HepG2 (cell line): ENCODE data around the gene ISOC2. TPM values are rescaled to one million over a fixed set of nuclear protein-coding genes. Genes with fewer than 3 reads are reported as not detected.

Source experiments
- CAMTA2 ChIP-seq: sonication (generic); formaldehyde crosslinking; IDR thresholded peaks from 2 replicates; pipeline ENCODE4 v1.4.0; 2020; ENCODE audit warnings: mild to moderate bottlenecking, missing genetic modification reagents, borderline replicate concordance
- JARID2 ChIP-seq: sonication (generic); formaldehyde crosslinking; IDR thresholded peaks from 2 replicates; pipeline ENCODE4 v1.8.1; 2023; ENCODE audit warnings: missing genetic modification reagents, inconsistent platforms; ENCODE audit not compliant: insufficient replicate concordance
- MIXL1 ChIP-seq: IDR thresholded peaks from 2 replicates; pipeline ENCODE4 v1.6.1; 2016
- NKX3-1 ChIP-seq: sonication (generic); formaldehyde crosslinking; IDR thresholded peaks from 2 replicates; pipeline ENCODE4 v1.5.0; 2020; ENCODE audit warnings: missing genetic modification reagents
- NR2F2 ChIP-seq: IDR thresholded peaks from 2 replicates; pipeline ENCODE4 v1.6.1; 2012; ENCODE audit warnings: low read depth, inconsistent platforms, borderline replicate concordance
- REPIN1 ChIP-seq: sonication (generic); formaldehyde crosslinking; IDR thresholded peaks from 2 replicates; pipeline ENCODE4 v1.8.0; 2022; ENCODE audit warnings: missing genetic modification reagents, low read depth, mild to moderate bottlenecking, borderline replicate concordance
- REXO4 ChIP-seq: sonication (generic); formaldehyde crosslinking; IDR thresholded peaks from 2 replicates; pipeline ENCODE4 v1.8.0; 2022; ENCODE audit warnings: missing genetic modification reagents, mild to moderate bottlenecking, borderline replicate concordance
- STAG1 ChIP-seq: sonication (generic); formaldehyde crosslinking; IDR thresholded peaks from 2 replicates; pipeline ENCODE4 v1.4.0; 2020; ENCODE audit warnings: missing genetic modification reagents
- TBP ChIP-seq: sonication (generic); formaldehyde crosslinking; IDR thresholded peaks from 2 replicates; pipeline ENCODE4 v1.5.0; 2020; ENCODE audit warnings: missing genetic modification reagents
- THYN1 ChIP-seq: sonication (generic); formaldehyde crosslinking; IDR thresholded peaks from 2 replicates; pipeline ENCODE4 v1.8.1; 2023; ENCODE audit warnings: low read depth, mild to moderate bottlenecking, moderate library complexity, missing genetic modification reagents, borderline replicate concordance
- ZBTB20 ChIP-seq: sonication (generic); formaldehyde crosslinking; IDR thresholded peaks from 2 replicates; pipeline ENCODE4 v1.8.1; 2023; ENCODE audit warnings: missing genetic modification reagents, low read depth, mild to moderate bottlenecking, borderline replicate concordance
- ZBTB38 ChIP-seq: sonication (generic); formaldehyde crosslinking; IDR thresholded peaks from 2 replicates; pipeline ENCODE4 v1.5.1; 2020; ENCODE audit warnings: mild to moderate bottlenecking, missing genetic modification reagents
- ZHX2 ChIP-seq, 2 experiments: sonication (generic) in 1 of 2; formaldehyde crosslinking in 1 of 2; IDR thresholded peaks; 2 replicates each; pipeline versions ENCODE4 v1.6.1 to v1.9.0; 2014 to 2022; ENCODE audit warnings: antibody characterized with exemption in 1 of 2, borderline replicate concordance in 1 of 2, inconsistent platforms in 1 of 2, low read depth in 1 of 2, missing genetic modification reagents in 1 of 2
- ZIK1 ChIP-seq: sonication (generic); formaldehyde crosslinking; IDR thresholded peaks from 2 replicates; pipeline ENCODE4 v1.5.0; 2020; ENCODE audit warnings: mild to moderate bottlenecking, low read depth, missing genetic modification reagents, borderline replicate concordance
- ZNF335 ChIP-seq: sonication (generic); formaldehyde crosslinking; IDR thresholded peaks from 2 replicates; pipeline ENCODE4 v1.4.0; 2020; ENCODE audit warnings: missing genetic modification reagents
- ZNF530 ChIP-seq: sonication (generic); formaldehyde crosslinking; IDR thresholded peaks from 2 replicates; pipeline ENCODE4 v1.5.0; 2020; ENCODE audit warnings: low read depth, mild to moderate bottlenecking, missing genetic modification reagents
- ZNF724P ChIP-seq: sonication (generic); formaldehyde crosslinking; IDR thresholded peaks from 2 replicates; pipeline ENCODE4 v1.8.0; 2022; ENCODE audit warnings: missing genetic modification reagents, borderline replicate concordance
- ZNF777 ChIP-seq: sonication (generic); formaldehyde crosslinking; IDR thresholded peaks from 2 replicates; pipeline ENCODE4 v1.4.0; 2020; ENCODE audit warnings: missing genetic modification reagents
- polyA plus RNA-seq, 8 experiments: library from polyadenylated mRNA; depleted of rRNA in 3 of 8; stranded (reverse) in 7 of 8; unstranded in 1 of 8; fragments of >200 nt; fragmentation: Illumina TruSeq in 4 of 8; extraction: Trizol in 4 of 8; gene quantifications; 2 replicates each; pipeline versions ENCODE4 v1.2.1 to v1.2.3, GENCODE V29; 2011 to 2016; ENCODE audit warnings: low read depth in 4 of 8, missing spikeins in 1 of 8, mixed read lengths in 1 of 8; ENCODE audit not compliant: insufficient read depth in 1 of 8
- total RNA-seq, 5 experiments: library from RNA; depleted of rRNA; stranded (reverse); fragments of >200 nt; fragmentation: Illumina TruSeq; extraction: Trizol; gene quantifications; 2 replicates each; pipeline ENCODE4 v1.2.3, GENCODE V29; 2016; ENCODE audit warnings: low read depth in 1 of 5
- TF ChIP-seq, protein P1 (sequence below): fragments of 450-650 bp; IDR thresholded peaks from 2 replicates; pipeline ENCODE4 v1.6.1; 2017; ENCODE audit warnings: mild to moderate bottlenecking

The ISOC2 gene
- total and polyA plus RNA-seq, 2 of the 13 experiments (the other 11 are each of a cell fraction or from before 2014, with no cell fraction given), result 76.8 to 105 TPM

- TF ChIP-seq, protein P1, sequence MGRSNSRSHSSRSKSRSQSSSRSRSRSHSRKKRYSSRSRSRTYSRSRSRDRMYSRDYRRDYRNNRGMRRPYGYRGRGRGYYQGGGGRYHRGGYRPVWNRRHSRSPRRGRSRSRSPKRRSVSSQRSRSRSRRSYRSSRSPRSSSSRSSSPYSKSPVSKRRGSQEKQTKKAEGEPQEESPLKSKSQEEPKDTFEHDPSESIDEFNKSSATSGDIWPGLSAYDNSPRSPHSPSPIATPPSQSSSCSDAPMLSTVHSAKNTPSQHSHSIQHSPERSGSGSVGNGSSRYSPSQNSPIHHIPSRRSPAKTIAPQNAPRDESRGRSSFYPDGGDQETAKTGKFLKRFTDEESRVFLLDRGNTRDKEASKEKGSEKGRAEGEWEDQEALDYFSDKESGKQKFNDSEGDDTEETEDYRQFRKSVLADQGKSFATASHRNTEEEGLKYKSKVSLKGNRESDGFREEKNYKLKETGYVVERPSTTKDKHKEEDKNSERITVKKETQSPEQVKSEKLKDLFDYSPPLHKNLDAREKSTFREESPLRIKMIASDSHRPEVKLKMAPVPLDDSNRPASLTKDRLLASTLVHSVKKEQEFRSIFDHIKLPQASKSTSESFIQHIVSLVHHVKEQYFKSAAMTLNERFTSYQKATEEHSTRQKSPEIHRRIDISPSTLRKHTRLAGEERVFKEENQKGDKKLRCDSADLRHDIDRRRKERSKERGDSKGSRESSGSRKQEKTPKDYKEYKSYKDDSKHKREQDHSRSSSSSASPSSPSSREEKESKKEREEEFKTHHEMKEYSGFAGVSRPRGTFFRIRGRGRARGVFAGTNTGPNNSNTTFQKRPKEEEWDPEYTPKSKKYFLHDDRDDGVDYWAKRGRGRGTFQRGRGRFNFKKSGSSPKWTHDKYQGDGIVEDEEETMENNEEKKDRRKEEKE, result no peak
- TF ChIP-seq REPIN1 (CRISPR knock-in tag) (0 out of 2 replicates have a peak, but pooled peaks have one; percentile 22), NR2F2 (no peak), ZNF777 (CRISPR knock-in tag) (peak; percentile 29; the same call in 1 of the 2 replicates), THYN1 (no peak), CAMTA2 (CRISPR knock-in tag) (no peak), ZIK1 (CRISPR knock-in tag) (peak; percentile 38; the same call in 1 of the 2 replicates), TBP (peak; percentile 90; the same call in 1 of the 2 replicates), STAG1 (no peak), ZBTB38 (peak; percentile 90), MIXL1 (CRISPR knock-in tag) (no peak), ZHX2 (IDR thresholded peaks at IDR 0.05; ENCODE audit: low read depth) (peak; percentile 88), ZHX2 (CRISPR knock-in tag; IDR thresholded peaks at IDR 0.05; ENCODE audit: borderline replicate concordance) (no peak), JARID2 (CRISPR knock-in tag) (peak; percentile 36), REXO4 (CRISPR knock-in tag) (no peak), ZNF530 (CRISPR knock-in tag) (no peak), ZNF724P (CRISPR knock-in tag) (peak; percentile 35; the same call in 1 of the 2 replicates), ZBTB20 (CRISPR knock-in tag) (peak; percentile 88; the same call in 1 of the 2 replicates), NKX3-1 (CRISPR knock-in tag) (peak; percentile 94; the same call in 1 of the 2 replicates), ZNF335 (no peak)
Measured at GRCh38 chr19:55476100-55476775, 14.8 kb upstream of the ISOC2 start, which contains the start of gene ZNF628 (continued).
